ENCODE results near the gene UCK2. TPM values are rescaled to one million over a fixed set of nuclear protein-coding genes. Genes with fewer than 3 reads are reported as not detected.

UCK2 gene
- total RNA-seq, 1 donor from 2014 or later: 112 TPM

DNA sequence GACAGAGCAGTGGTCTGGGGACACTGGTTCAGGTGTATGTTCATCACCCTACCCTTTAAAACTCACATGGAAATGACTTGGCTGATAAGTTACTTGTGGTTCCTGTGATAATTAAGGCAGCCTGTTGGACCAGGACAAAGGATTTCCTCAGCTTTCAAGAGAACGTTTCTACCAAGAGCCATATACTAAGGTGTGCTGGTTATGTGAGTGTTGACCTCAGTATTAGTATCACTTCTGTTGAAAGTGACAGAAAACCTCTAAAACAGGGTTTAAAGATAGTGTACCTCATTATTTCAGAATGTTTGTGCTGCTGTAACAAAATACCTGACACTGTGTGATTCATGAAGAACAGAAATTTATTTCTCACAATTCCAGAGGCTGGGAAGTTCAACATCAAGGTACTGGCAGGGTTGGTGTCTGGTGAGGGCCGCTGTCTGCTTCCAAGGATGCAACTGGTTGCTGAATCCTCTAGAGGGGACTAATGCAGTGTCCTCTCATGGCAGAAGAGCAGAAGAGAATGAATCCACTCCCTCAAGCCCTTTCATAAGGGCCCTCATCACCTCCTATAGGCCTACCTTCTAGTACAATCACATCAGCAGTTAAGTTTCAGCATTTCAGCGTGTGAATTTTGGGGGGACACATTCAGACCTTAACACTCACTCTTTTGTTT is 54.9 kb downstream of the UCK2 start:
- Mint-ChIP-seq H3K9me3 (peaks cover 3% of the 10 kb centered on the region), H3K4me1 (ENCODE audit: low read depth) (peaks cover 58% of the 10 kb centered on the region), H3K27ac (no peak overlapping the region), H3K4me3 (no peak overlapping the region), H3K36me3 (ENCODE audit: low read depth) (peaks cover 6% of the 10 kb centered on the region), H3K27me3 (ENCODE audit: insufficient read depth) (no peaks in the 10 kb centered on the region)
- intact Hi-C loops (cut with micrococcal nuclease): no loop called here
- DNase-seq (ENCODE audit: low spot score): no peak

DNA sequence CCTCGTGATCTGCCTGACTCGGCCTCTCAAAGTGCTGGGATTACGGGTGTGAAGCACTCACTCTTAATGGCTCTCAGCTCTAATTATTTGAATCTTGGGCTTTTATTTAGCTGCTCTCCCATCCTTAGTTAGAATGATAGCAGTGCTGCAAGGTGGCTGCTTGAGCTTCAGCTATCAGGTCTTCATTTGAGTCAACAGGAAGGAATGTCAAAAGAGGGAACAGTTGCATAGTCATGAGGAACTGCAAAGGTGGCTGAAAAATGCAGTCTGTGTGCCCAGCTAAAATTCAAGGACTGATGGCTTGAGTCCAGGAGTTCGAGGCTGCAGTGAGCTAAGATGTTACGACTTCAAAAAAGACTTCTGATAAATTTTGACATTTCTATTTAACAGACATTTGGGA is 55.6 kb downstream of the UCK2 start:
- H3K9me3 Mint-ChIP-seq: no peaks in the 10 kb centered on the region
- H3K27ac Mint-ChIP-seq: no peak overlapping the region
- peaks cover 51% of the 10 kb centered on the region for H3K4me1 Mint-ChIP-seq (ENCODE audit: low read depth)

DNA sequence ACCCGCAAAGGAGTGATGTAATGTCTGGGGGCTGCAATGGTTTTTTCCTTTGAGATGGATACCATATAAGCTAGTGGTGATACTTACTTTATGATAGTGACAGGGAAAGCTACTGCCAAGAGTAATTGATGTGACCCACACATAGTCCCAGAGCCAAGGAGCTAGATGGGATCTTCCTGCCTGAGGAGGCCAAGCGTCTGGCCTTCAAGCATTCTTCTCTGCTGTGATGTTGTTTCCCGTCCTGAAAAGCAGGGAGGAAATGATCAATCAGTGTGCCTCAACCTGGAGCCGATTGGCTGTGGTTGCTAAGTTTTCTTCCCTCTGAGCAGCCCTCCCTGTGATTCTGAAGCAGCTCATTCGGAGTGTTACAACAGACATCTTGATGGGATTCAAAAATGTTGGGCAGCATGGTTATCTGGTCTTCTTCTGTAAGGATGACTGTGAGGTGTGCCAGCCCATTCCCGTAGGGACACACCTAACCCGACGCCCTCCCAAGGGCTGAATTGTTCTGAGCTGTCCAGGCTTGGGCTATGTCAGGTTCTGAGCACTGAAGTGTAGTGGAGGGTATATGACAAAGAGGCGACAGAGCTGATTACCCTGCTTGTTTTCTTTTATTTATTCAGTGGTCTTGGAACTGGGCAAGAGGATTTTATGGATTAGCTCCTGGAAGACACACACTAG is 56.7 kb downstream of the UCK2 start:
- intact Hi-C loops (cut with micrococcal nuclease): no loop called here
- Mint-ChIP-seq H3K27me3 (ENCODE audit: insufficient read depth) (no peaks in the 10 kb centered on the region), H3K4me3 (no peak overlapping the region), H3K36me3 (ENCODE audit: low read depth) (peaks cover 4% of the 10 kb centered on the region), H3K27ac (no peak overlapping the region), H3K4me1 (ENCODE audit: low read depth) (peaks cover 46% of the 10 kb centered on the region), H3K9me3 (no peaks in the 10 kb centered on the region)
- DNase-seq (ENCODE audit: low spot score): no peak

More for the DNA sequence above, 55.6 kb downstream of the UCK2 start:
- DNase-seq (ENCODE audit: low spot score): no peak
- no peak overlapping the region for H3K4me3 Mint-ChIP-seq
- H3K27me3 Mint-ChIP-seq (ENCODE audit: insufficient read depth): no peaks in the 10 kb centered on the region
- peaks cover 5% of the 10 kb centered on the region for H3K36me3 Mint-ChIP-seq (ENCODE audit: low read depth)
- intact Hi-C loops (cut with micrococcal nuclease): no loop called here

GRCh38 chr1:165884690-165885304 is 57.4 kb downstream of the UCK2 start:
- no peak overlapping the region for H3K27ac Mint-ChIP-seq
- DNase-seq (ENCODE audit: low spot score): no peak
- peaks cover 39% of the 10 kb centered on the region for H3K4me1 Mint-ChIP-seq (ENCODE audit: low read depth)
- no peaks in the 10 kb centered on the region for H3K9me3 Mint-ChIP-seq
- peaks cover 3% of the 10 kb centered on the region for H3K36me3 Mint-ChIP-seq (ENCODE audit: low read depth)
- intact Hi-C loops (cut with micrococcal nuclease): no loop called here
- H3K27me3 Mint-ChIP-seq (ENCODE audit: insufficient read depth): no peaks in the 10 kb centered on the region
- no peak overlapping the region for H3K4me3 Mint-ChIP-seq

DNA sequence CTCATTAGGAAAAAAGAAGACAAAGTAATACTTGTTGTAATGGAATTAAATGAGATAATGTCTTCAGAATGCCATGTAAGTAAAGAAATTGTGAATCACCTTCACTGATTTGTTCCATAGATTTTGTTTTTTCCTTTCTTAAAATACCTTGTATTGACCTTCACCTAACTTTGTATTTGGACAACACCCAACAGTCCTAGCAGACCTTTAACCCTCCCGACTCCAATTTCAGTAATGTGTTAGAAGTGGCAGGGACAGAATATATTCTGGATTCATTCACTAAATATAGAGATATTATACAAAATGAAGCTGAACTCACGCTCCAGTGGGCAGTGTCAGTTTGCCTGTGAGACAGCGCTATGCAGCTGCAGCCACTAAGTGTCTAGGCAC is 57.9 kb downstream of the UCK2 start:
- Mint-ChIP-seq H3K4me3 (no peak overlapping the region), H3K9me3 (no peaks in the 10 kb centered on the region), H3K4me1 (ENCODE audit: low read depth) (peaks cover 34% of the 10 kb centered on the region), H3K27ac (no peak overlapping the region), H3K36me3 (ENCODE audit: low read depth) (peaks cover 3% of the 10 kb centered on the region), H3K27me3 (ENCODE audit: insufficient read depth) (no peaks in the 10 kb centered on the region)
- DNase-seq (ENCODE audit: low spot score): no peak
- intact Hi-C loops (cut with micrococcal nuclease): no loop called here

- Mint-ChIP-seq H3K27me3 (ENCODE audit: insufficient read depth) (no peaks in the 10 kb centered on the region), H3K4me3 (no peak overlapping the region), H3K9me3 (no peaks in the 10 kb centered on the region), H3K4me1 (ENCODE audit: low read depth) (peaks cover 32% of the 10 kb centered on the region), H3K27ac (no peak overlapping the region), H3K36me3 (ENCODE audit: low read depth) (peaks cover 2% of the 10 kb centered on the region)
- intact Hi-C loops (cut with micrococcal nuclease): no loop called here
- DNase-seq (ENCODE audit: low spot score): no peak
These were observed 58.8 kb downstream of the UCK2 start for GRCh38 chr1:165886193-165886592.

DNA sequence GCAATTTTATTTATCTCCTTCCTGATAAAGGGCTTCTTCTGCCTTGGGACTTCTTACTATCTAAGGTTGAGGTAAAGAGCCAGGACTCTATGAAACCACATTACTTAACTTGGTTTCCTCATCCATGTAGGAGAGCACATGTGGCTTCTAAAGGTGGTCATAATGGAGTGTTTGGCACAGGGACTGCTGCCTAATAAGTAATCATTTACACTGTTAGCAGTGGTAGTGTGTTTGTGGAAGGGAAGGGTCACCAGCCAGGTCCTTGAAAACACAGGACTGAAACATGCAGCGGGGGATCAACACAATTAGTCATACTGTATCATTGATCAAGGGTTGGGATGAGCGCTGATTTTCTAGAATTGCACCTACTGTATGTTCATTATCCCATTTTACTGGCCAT is 59.6 kb downstream of the UCK2 start:
- Mint-ChIP-seq H3K36me3 (ENCODE audit: low read depth) (peaks cover 6% of the 10 kb centered on the region), H3K27me3 (ENCODE audit: insufficient read depth) (no peaks in the 10 kb centered on the region), H3K27ac (no peak overlapping the region), H3K9me3 (no peaks in the 10 kb centered on the region), H3K4me3 (no peak overlapping the region), H3K4me1 (ENCODE audit: low read depth) (peaks cover 28% of the 10 kb centered on the region)
- intact Hi-C loops (cut with micrococcal nuclease): no loop called here
- DNase-seq (ENCODE audit: low spot score): no peak

DNA sequence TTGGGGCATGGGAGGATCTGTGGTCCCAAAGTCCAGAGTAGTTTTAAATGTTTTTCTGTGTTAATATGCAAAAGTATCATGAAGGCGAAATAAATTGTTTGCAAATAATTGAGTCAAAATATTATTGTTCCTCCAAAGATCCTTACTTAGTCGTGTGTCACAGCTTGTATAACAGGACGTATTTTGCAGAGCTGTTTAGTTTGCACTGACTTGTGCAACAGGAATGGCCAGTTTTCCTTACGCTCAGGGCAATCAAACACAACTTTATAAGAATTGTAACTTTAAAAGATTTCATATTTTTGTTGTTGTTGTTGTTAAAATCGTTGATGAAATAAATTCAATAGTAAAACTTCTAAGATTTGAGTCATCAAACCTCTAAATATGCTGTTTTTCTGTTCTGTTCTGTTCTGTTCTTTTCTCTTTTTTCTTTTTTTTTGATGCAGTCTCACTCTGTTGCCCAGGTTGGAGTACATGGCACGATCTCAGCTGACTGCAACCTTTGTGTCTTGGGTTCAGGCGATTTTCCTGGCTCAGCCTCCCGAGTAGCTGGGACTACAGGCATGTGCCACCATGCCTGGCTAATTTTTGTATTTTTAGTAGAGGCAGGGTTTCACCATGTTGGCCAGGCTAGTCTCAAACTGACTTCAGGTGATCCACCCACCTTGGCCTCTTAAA is 60.6 kb downstream of the UCK2 start:
- Mint-ChIP-seq H3K9me3 (no peaks in the 10 kb centered on the region), H3K27ac (peak overlapping the region; percentile 8), H3K27me3 (ENCODE audit: insufficient read depth) (no peaks in the 10 kb centered on the region), H3K4me3 (no peak overlapping the region), H3K4me1 (ENCODE audit: low read depth) (peaks cover 25% of the 10 kb centered on the region), H3K36me3 (ENCODE audit: low read depth) (peaks cover 14% of the 10 kb centered on the region)
- no peak for DNase-seq (ENCODE audit: low spot score)
- intact Hi-C loops (cut with micrococcal nuclease): no loop called here

- Mint-ChIP-seq H3K27me3 (ENCODE audit: insufficient read depth) (no peaks in the 10 kb centered on the region), H3K4me3 (no peak overlapping the region), H3K36me3 (ENCODE audit: low read depth) (peaks cover 15% of the 10 kb centered on the region), H3K27ac (no peak overlapping the region), H3K9me3 (no peaks in the 10 kb centered on the region), H3K4me1 (ENCODE audit: low read depth) (peaks cover 22% of the 10 kb centered on the region)
- no peak for DNase-seq (ENCODE audit: low spot score)
- intact Hi-C loops (cut with micrococcal nuclease): no loop called here
These were observed 61.1 kb downstream of the UCK2 start for GRCh38 chr1:165888552-165888920.

GRCh38 chr1:165890684-165891083 is 63.3 kb downstream of the UCK2 start:
- intact Hi-C loops (cut with micrococcal nuclease): no loop called here
- H3K36me3 Mint-ChIP-seq (ENCODE audit: low read depth): peaks cover 18% of the 10 kb centered on the region
- peaks cover 17% of the 10 kb centered on the region for H3K4me1 Mint-ChIP-seq (ENCODE audit: low read depth)
- H3K27me3 Mint-ChIP-seq (ENCODE audit: insufficient read depth): no peaks in the 10 kb centered on the region
- no peak for DNase-seq (ENCODE audit: low spot score)
- H3K4me3 Mint-ChIP-seq: no peak overlapping the region
- no peak overlapping the region for H3K27ac Mint-ChIP-seq
- no peaks in the 10 kb centered on the region for H3K9me3 Mint-ChIP-seq

GRCh38 chr1:165891111-165891860 is 63.9 kb downstream of the UCK2 start:
- Mint-ChIP-seq H3K4me1 (ENCODE audit: low read depth) (peaks cover 17% of the 10 kb centered on the region), H3K9me3 (no peaks in the 10 kb centered on the region), H3K27ac (no peak overlapping the region), H3K36me3 (ENCODE audit: low read depth) (peaks cover 18% of the 10 kb centered on the region), H3K4me3 (no peak overlapping the region), H3K27me3 (ENCODE audit: insufficient read depth) (no peaks in the 10 kb centered on the region)
- intact Hi-C loops (cut with micrococcal nuclease): no loop called here
- no peak for DNase-seq (ENCODE audit: low spot score)

DNA sequence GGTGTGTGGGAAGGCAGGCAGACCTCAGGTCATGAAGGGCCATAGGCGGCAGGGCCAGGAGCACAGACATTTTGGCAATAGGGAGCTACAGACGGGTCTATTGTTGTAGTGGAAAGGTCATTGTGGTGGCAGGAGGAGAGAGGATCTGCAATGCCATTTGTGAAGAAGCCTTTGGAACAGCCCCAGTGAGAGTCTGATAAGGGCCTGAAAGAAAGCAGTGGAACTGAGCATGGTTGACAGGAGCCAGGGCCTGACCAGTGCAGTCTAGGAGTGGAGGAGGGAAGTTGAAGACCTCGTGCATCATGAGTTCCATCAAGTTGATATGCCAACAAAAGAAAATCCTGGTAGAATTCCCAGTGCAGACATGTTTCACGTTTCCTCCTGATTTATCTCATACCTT is 65.5 kb downstream of the UCK2 start:
- DNase-seq (ENCODE audit: low spot score): no peak
- Mint-ChIP-seq H3K4me3 (no peak overlapping the region), H3K36me3 (ENCODE audit: low read depth) (peaks cover 30% of the 10 kb centered on the region), H3K27me3 (ENCODE audit: insufficient read depth) (no peaks in the 10 kb centered on the region), H3K4me1 (ENCODE audit: low read depth) (peaks cover 21% of the 10 kb centered on the region), H3K9me3 (no peaks in the 10 kb centered on the region), H3K27ac (no peak overlapping the region)
- intact Hi-C loops (cut with micrococcal nuclease): no loop called here
